Kasumi-1 (cell line): ENCODE results near the gene KMT5C.

Source experiments
- DNase-seq, 2 experiments: peaks; one replicate each; lab custom pipeline; 2025; lab: John Stamatoyannopoulos, UW

Gene KMT5C

GRCh38 chr19:55386493-55386971 lies 46.9 kb downstream of the KMT5C start:
- DNase-seq = no peak

GRCh38 chr19:55387736-55388497 lies 48.2 kb downstream of the KMT5C start:
- DNase-seq = no peak

- DNase-seq = no peak
Observed at GRCh38 chr19:55389386-55390317, 50.0 kb downstream of the KMT5C start.

GRCh38 chr19:55390461-55390880 lies 50.8 kb downstream of the KMT5C start:
- DNase-seq = no peak

GRCh38 chr19:55391191-55391670 lies 51.6 kb downstream of the KMT5C start:
- DNase-seq = no peak

GRCh38 chr19:55391702-55392615 lies 52.3 kb downstream of the KMT5C start:
- no peak for DNase-seq

GRCh38 chr19:55392820-55393761 lies 53.4 kb downstream of the KMT5C start:
- no peak for DNase-seq
